Suppressor macrophage treated with lipopolysaccharide for 4 hours (primary cell): ENCODE measurements around the gene PUSL1.

Source experiments
- DNase-seq: peaks from one replicate; pipeline ENCODE4 v3.0.0-alpha.2; 2020

The PUSL1 gene

DNA sequence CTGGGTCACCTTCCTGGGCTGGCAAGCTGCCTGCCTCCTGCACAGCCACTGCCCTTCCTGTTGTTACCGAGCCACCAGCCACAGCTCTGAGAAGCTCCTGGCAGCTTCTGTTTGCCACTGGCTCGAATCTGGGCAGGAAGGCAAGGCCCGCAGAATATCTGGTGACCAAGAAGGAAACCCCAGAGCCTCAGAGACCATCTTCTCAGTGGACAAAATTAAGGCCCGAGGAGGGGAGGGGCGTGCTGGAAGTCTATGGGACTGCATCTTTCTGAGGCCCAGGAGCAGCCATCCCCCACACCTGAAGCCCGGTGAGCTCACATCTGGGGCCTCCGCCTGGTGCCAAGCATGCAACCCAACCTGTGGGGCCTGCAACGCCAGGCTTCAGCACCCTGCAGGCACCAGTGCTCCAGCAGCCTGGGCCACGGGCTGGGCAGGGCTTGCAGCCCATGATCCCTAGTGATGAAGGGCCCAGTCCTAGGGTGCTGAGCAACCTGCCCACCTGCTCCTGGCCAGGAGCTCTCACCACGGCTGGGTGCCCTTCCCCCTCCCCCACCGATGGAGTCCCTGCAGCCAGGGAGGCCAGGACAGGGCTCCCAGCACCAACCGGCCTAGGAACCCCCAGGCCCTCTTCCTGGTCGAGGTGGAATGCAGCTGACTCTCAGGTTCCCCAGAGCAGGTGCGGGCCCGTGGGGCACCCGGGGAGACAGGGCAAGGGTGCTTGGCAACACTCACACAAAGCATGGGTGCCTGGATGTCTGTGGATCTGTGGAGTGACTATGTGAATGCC is 17.1 kb downstream of the PUSL1 start:
- no peak for DNase-seq

- DNase-seq = no peak
Observed at GRCh38 chr1:1326075-1326605, 17.7 kb downstream of the PUSL1 start.

DNA sequence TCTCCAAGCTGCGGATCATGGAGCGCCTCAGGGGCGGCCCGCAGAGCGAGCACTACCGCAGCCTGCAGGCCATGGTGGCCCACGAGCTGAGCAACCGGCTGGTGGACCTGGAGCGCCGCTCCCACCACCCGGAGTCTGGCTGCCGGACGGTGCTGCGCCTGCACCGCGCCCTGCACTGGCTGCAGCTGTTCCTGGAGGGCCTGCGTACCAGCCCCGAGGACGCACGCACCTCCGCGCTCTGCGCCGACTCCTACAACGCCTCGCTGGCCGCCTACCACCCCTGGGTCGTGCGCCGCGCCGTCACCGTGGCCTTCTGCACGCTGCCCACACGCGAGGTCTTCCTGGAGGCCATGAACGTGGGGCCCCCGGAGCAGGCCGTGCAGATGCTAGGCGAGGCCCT is 18.9 kb downstream of the PUSL1 start:
- DNase-seq = no peak

DNA sequence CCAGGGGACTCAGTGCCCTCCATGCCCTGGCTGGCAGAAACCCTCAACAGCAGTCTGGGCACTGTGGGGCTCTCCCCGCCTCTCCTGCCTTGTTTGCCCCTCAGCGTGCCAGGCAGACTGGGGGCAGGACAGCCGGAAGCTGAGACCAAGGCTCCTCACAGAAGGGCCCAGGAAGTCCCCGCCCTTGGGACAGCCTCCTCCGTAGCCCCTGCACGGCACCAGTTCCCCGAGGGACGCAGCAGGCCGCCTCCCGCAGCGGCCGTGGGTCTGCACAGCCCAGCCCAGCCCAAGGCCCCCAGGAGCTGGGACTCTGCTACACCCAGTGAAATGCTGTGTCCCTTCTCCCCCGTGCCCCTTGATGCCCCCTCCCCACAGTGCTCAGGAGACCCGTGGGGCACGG is 19.9 kb downstream of the PUSL1 start:
- no peak for DNase-seq

DNA sequence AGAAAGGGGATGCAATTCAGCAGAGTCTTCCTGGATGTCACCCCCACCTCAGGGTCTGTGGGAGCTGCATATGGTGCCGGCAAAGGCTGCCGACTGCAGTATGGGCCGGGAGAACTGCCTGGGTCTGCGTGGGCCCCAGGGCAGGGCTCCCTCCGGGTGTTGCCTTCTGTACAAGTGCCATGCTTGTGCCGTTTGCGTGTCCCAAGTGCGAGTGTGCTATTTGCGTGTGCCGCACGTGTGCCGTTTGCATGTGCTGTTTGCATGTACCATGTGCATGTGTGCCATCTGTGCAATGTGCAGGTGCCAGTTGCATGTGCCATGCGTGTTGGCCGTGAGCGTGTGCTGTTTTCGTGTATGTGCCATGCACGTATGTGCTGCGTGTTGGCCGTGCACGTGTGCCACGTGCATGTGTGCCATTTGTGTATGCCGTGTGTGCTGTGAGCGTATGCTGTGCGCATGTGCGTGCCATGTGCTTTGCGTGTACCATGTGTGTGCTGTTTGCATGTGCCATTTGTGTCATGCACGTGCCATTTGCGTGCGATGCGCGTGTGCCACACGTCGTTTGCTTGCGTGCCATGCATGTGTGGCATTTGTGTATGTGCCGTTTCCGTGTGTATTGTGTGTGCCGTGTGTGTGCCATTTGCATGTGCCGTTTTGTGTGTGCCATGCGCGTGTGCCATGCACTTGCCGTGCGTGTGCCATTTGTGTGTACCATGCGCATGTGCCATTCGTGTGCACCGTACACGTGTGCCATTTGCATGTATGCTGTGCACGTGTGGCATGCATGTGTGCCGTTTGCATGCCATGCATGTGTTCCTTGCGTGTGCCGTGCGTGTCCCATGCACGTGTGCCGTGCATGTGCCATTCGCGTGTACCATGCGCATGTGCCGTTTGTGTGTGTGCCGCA is 21.2 kb downstream of the PUSL1 start:
- DNase-seq = no peak

DNA sequence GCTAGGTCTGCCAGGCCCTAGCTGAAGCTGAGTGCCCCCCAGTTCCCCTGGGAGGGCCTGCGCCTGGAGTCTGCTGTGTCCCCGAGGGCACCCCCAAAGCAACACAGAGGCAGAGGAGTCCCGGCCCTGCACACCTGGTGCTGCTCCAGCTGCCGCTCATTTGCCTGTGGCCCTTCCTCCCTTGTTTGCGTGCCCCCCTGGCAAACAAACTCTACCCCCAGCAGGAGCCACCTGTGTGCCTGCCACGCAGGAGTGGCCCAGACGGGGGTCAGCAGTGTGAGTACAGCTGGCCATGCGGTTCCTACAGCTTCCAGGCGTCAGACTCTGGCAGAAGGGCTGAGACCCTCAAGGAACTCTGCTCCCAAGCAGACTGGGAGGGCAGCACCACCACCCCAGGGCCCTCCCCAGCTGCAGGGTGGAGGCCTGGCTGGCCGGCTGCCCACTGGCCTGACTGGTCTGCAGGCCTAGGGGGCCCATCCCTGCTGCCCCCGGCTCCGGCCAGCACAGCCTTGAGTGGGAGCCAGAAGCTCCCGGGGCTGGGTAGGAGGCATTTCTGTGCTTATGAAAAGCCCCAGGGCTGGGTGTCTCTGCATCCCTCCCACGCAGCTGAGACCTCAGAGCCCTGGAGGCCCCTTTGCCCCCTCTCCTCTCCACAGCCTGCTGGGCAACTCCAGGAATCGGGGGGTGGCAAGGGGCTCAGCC is 22.1 kb downstream of the PUSL1 start:
- no peak for DNase-seq

DNA sequence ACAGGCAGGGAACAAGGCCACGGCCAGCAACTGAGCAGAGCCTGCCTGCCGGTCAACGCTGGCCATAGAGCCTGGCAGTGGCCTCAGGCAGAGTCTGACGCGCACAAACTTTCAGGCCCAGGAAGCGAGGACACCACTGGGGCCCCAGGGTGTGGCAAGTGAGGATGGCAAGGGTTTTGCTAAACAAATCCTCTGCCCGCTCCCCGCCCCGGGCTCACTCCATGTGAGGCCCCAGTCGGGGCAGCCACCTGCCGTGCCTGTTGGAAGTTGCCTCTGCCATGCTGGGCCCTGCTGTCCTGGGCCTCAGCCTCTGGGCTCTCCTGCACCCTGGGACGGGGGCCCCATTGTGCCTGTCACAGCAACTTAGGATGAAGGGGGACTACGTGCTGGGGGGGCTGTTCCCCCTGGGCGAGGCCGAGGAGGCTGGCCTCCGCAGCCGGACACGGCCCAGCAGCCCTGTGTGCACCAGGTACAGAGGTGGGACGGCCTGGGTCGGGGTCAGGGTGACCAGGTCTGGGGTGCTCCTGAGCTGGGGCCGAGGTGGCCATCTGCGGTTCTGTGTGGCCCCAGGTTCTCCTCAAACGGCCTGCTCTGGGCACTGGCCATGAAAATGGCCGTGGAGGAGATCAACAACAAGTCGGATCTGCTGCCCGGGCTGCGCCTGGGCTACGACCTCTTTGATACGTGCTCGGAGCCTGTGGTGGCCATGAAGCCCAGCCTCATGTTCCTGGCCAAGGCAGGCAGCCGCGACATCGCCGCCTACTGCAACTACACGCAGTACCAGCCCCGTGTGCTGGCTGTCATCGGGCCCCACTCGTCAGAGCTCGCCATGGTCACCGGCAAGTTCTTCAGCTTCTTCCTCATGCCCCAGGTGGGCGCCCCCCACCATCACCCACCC is 22.9 kb downstream of the PUSL1 start, which contains the start of gene TAS1R3:
TSS of gene TAS1R3 (plus strand) at position 213 of the 898 bp plus-strand sequence. CDS start at position 279, 66 bp downstream.
- no peak for DNase-seq

GRCh38 chr1:1332031-1332755 is 23.8 kb downstream of the PUSL1 start:
- no peak for DNase-seq

- DNase-seq = no peak
Observed at GRCh38 chr1:1332774-1333480, 24.5 kb downstream of the PUSL1 start.

- no peak for DNase-seq
Observed at GRCh38 chr1:1333551-1334241, 25.3 kb downstream of the PUSL1 start.

DNA sequence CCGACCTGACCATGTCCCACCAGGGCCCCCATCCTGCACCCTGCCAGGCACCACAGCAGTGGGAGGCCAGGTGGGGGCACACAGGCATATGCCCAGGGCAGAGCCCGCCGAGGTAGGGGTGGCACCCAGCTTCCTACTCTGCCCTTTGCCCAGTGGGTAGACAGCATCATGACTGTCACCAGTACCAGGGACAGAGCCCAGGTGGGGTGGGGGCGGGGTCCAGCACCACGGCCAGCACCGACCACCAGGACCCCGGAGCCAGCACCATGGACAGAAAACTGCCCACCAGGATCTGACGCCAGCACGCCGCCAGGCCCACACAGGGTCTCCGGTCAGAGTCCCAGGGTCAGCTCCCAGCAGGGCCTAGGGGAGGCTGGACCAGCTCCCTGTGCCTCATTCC is 26.4 kb downstream of the PUSL1 start:
- no peak for DNase-seq

DNA sequence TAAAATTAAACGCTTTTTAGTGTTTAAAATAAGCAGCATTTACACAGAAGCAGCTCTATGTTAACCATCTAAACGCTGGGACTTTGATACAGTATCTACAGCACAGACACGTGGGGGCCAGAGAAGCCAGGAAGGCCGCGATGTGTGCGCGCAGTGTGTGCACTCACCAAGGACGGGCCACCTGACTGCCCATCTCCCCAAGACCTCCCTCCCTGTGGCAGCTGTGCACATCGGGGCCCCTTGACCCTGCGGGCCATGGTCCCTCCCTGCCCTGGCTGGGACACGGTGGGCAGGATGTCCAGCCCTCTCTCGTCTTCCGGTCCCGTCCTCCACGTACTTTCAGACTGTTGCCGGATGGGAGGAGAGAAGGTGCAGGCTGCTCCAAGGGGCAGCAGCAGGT is 26.9 kb downstream of the PUSL1 start:
- DNase-seq = no peak

GRCh38 chr1:1335792-1336248 is 27.4 kb downstream of the PUSL1 start:
- DNase-seq = no peak

DNA sequence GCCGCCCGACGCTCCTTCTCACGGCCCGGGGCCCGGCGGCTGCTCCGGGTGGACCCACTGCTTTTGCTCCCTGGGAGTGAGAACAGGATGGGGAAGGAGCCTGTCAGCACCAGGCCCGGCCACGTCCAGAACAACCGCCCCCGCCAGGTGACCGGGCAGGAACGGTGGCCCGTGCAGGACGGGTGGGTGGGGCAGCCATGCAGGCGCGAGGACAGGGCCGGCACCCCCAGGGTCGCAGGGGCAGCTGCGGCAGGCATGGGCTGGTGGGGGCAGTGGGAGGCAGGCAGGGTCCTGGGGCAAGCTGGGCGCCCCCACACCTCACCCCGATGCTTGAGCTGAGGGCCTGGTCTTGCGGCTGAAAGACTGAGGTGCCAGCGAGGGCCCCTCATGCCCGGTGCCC is 28.0 kb downstream of the PUSL1 start:
- DNase-seq = no peak

DNA sequence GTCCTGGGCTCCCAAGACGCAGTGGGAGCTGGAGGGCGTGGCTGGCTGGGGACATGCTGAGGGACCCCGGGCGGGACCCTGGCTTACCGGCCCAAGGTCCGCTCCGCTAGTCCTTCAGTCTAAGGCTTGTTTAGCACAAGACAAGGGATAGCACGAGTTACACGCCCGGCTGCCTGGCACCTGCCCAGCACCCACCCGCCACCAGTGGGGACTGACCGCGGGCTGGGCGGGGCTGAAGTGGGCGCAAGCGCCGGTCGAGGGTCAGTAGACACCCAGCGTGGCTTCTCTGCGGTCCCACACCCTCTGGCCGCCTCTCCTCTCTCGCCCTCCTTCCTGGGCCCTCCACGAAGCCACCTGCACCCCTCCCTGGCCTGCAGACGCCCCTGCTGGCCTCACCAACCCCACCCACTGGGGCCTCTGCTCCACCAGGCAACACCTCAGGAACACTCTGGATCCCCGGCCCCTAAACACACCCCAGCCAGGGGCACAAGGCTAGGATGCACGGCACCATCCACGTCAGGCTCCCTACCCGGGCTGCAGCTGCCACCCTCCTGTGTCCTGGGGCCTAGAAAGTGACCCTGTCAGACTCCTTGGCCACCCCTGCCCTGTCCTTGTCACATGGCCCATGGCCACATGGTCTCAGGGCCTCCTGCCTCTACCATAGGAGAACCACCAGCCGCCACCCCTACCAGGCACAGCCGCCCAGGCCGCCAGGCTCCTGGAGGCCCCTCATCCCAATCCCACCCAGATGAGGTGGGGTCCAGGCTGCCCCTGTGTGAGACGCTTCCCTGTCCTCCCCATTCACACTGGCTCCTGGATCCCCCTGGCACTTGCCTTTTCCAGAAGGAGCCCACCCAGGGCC is 28.8 kb downstream of the PUSL1 start:
- DNase-seq = no peak

GRCh38 chr1:1337793-1338147 is 29.4 kb downstream of the PUSL1 start:
- DNase-seq = no peak

DNA sequence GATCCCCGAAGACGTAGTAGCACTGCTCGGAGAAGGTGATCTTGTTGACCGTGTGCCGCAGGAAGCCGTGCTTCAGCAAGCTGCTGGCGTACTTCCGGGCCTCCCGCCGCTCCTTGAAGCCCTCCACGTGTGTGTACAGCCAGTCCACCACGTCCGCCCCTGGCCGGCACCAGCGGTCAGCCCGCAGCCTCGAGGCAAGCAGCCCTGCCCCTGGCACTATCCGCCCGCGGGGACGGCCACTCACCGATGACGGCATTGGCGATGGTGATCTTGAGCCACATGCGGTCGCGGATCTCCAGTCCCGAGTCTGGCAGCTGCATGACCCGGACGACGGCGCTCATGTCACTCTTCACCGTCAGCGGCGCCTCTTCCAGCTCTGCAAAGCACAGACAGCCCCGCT is 29.9 kb downstream of the PUSL1 start:
- DNase-seq = no peak

DNA sequence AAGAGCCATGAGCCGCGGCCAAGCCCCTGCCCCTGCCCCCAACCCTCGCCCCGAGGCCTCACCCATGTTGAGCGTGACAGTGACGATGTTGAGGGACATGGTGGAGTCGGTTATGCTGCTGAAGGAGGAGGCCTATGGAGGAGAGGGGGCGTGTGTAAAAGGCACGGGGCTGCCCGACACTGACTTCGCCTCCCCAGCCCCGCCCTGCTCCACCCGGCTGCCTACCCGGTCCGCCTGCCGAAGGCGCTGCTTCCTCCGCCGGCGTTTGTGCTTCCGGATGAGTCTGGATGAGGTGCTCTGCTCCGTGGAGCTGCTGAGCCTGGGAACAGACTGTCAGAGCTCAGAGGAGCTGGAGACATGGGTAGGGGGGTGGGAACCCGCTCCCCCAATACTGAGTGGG is 31.8 kb downstream of the PUSL1 start:
- no peak for DNase-seq
